SH-SY5Y (cell line): ENCODE results near the gene RASSF7.

Experiments
- GATA2 ChIP-seq: IDR thresholded peaks from 2 replicates; pipeline ENCODE4 v1.6.1; 2011; ENCODE audit warnings: mild to moderate bottlenecking, low read depth, low read length
- GATA3 ChIP-seq: IDR thresholded peaks from 2 replicates; pipeline ENCODE4 v1.6.1; 2011; ENCODE audit warnings: low read depth, mild to moderate bottlenecking, low read length, moderate library complexity

DNA sequence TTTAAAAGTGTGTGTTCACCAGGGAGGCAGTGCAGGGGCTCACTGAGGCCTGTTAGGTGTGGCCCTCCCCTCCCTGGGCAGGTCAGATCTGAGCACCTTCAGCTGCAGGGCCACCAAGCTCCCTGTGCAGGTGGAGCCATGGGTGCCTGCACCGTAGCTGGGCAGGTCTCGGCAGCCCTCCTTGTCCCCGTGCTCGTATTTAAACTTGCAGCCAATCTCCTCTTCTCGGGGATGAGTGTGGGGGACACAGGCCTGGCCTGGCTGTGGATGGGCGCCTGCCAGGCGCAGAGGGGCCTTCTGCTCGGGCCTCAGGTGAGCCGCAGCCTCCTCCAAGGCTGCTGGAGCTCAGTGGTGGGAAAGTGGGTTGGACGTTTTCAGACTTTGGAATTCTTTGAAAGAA lies 34.6 kb downstream of the RASSF7 start:
- TF ChIP-seq GATA3, result no peak
- TF ChIP-seq GATA2, result no peak
